ENCODE data around the gene PTPRM. TPM values are rescaled to one million over a fixed set of nuclear protein-coding genes. Genes with fewer than 3 reads are reported as not detected.

PTPRM gene
- polyA plus RNA-seq, 1 donor from 2014 or later, result 126 TPM

DNA sequence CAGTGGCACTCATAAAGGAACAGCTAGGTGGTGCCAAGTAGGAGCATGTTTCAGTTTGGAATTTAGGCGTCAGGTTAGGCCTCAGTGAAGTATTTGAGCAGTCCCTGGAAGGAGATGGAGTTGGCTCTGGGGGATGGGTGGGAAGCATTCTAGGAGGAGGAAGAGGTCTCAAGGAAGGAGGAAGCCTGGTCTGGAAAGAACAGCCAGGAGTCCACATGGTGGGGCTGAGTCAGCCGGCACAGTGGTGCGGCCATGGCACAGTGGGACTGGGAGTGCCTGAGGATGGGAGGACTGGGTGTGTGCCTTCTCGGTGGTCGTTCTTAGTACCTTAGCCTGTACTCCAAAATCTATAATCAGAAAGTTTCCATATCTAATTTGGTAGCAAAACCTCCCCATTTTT, 373.3 kb downstream of the PTPRM start:
- Histone ChIP-seq H3K27ac (ENCODE audit: low read length) (no peak overlapping the region), H3K79me2 (replicated peaks; ENCODE audit: insufficient read depth, low read length) (no peaks in the 10 kb centered on the region), H2AFZ (ENCODE audit: low read depth, low read length) (no peak overlapping the region), H3K9me2 (ENCODE audit: insufficient read depth, low read length) (no peaks in the 10 kb centered on the region), H3F3A (ENCODE audit: insufficient read depth, low read length, poor library complexity, severe bottlenecking) (no peaks in the 10 kb centered on the region), H3K9ac (ENCODE audit: low read length) (no peak overlapping the region), H3K9me3 (ENCODE audit: low read length) (no peaks in the 10 kb centered on the region), H3K27me3 (ENCODE audit: insufficient read depth, low read depth, low read length) (no peaks in the 10 kb centered on the region), H4K20me1 (ENCODE audit: insufficient read depth) (no peaks in the 10 kb centered on the region), H3K36me3 (ENCODE audit: insufficient read depth, low read length) (no peaks in the 10 kb centered on the region), H3K4me2 (ENCODE audit: low read length) (no peak overlapping the region), H3K4me3 (ENCODE audit: low read length) (no peak overlapping the region)
- TF ChIP-seq POLR2AphosphoS5 (IDR thresholded peaks at IDR 0.05), result no peak
- TF ChIP-seq, protein P1, sequence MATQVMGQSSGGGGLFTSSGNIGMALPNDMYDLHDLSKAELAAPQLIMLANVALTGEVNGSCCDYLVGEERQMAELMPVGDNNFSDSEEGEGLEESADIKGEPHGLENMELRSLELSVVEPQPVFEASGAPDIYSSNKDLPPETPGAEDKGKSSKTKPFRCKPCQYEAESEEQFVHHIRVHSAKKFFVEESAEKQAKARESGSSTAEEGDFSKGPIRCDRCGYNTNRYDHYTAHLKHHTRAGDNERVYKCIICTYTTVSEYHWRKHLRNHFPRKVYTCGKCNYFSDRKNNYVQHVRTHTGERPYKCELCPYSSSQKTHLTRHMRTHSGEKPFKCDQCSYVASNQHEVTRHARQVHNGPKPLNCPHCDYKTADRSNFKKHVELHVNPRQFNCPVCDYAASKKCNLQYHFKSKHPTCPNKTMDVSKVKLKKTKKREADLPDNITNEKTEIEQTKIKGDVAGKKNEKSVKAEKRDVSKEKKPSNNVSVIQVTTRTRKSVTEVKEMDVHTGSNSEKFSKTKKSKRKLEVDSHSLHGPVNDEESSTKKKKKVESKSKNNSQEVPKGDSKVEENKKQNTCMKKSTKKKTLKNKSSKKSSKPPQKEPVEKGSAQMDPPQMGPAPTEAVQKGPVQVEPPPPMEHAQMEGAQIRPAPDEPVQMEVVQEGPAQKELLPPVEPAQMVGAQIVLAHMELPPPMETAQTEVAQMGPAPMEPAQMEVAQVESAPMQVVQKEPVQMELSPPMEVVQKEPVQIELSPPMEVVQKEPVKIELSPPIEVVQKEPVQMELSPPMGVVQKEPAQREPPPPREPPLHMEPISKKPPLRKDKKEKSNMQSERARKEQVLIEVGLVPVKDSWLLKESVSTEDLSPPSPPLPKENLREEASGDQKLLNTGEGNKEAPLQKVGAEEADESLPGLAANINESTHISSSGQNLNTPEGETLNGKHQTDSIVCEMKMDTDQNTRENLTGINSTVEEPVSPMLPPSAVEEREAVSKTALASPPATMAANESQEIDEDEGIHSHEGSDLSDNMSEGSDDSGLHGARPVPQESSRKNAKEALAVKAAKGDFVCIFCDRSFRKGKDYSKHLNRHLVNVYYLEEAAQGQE (IDR thresholded peaks at IDR 0.05; ENCODE audit: borderline replicate concordance), result no peak
- TF ChIP-seq TAF1 (IDR thresholded peaks at IDR 0.05; ENCODE audit: low read depth), result no peak
- no peak for TF ChIP-seq MXI1 (conservative IDR thresholded peaks at IDR 0.05; ENCODE audit: poor library complexity, severe bottlenecking)
- no peak for TF ChIP-seq SMC3 (conservative IDR thresholded peaks at IDR 0.05; ENCODE audit: poor library complexity)
- no peak for TF ChIP-seq EP300 (conservative IDR thresholded peaks at IDR 0.05; ENCODE audit: poor library complexity, severe bottlenecking)
- TF ChIP-seq EZH2 (IDR thresholded peaks at IDR 0.05; ENCODE audit: borderline replicate concordance, insufficient read depth, low read length, poor library complexity, severe bottlenecking), result no peak
- TF ChIP-seq, protein P2, sequence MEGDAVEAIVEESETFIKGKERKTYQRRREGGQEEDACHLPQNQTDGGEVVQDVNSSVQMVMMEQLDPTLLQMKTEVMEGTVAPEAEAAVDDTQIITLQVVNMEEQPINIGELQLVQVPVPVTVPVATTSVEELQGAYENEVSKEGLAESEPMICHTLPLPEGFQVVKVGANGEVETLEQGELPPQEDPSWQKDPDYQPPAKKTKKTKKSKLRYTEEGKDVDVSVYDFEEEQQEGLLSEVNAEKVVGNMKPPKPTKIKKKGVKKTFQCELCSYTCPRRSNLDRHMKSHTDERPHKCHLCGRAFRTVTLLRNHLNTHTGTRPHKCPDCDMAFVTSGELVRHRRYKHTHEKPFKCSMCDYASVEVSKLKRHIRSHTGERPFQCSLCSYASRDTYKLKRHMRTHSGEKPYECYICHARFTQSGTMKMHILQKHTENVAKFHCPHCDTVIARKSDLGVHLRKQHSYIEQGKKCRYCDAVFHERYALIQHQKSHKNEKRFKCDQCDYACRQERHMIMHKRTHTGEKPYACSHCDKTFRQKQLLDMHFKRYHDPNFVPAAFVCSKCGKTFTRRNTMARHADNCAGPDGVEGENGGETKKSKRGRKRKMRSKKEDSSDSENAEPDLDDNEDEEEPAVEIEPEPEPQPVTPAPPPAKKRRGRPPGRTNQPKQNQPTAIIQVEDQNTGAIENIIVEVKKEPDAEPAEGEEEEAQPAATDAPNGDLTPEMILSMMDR (IDR thresholded peaks at IDR 0.05; ENCODE audit: poor library complexity, severe bottlenecking), result no peak
- TF ChIP-seq RAD21 (conservative IDR thresholded peaks at IDR 0.05), result no peak

DNA sequence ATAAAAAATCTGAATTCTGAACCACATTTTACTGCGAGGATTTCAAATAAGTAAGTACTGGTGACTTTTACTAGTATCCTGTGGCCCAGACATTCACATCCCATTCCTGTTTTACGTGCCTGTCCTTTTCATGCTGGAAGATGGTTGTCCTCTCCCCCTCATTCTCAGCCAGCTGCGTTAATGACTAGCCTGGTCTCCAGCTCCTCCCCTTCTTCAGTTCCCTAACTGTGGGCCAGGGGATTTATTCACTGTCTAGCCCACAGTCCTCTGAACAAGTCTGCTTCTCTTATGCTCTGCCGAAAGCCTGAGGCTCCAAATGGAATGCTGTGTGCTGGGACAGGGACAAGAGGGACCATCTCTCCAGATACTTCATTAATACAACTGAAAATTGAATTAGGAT, 373.9 kb downstream of the PTPRM start:
- Histone ChIP-seq H3F3A (ENCODE audit: insufficient read depth, low read length, poor library complexity, severe bottlenecking) (no peaks in the 10 kb centered on the region), H3K9ac (ENCODE audit: low read length) (no peak overlapping the region)

More for the DNA sequence above, 373.9 kb downstream of the PTPRM start:
- TF ChIP-seq SMC3 (conservative IDR thresholded peaks at IDR 0.05; ENCODE audit: poor library complexity) (no peak), MXI1 (conservative IDR thresholded peaks at IDR 0.05; ENCODE audit: poor library complexity, severe bottlenecking) (no peak), POLR2AphosphoS5 (IDR thresholded peaks at IDR 0.05) (no peak), EZH2 (IDR thresholded peaks at IDR 0.05; ENCODE audit: borderline replicate concordance, insufficient read depth, low read length, poor library complexity, severe bottlenecking) (no peak), RAD21 (conservative IDR thresholded peaks at IDR 0.05) (no peak), TAF1 (IDR thresholded peaks at IDR 0.05; ENCODE audit: low read depth) (no peak), EP300 (conservative IDR thresholded peaks at IDR 0.05; ENCODE audit: poor library complexity, severe bottlenecking) (no peak)
- TF ChIP-seq, protein P2 (IDR thresholded peaks at IDR 0.05; ENCODE audit: poor library complexity, severe bottlenecking), result no peak
- TF ChIP-seq, protein P1 (IDR thresholded peaks at IDR 0.05; ENCODE audit: borderline replicate concordance), result no peak
- no peak overlapping the region for H2AFZ ChIP-seq (ENCODE audit: low read depth, low read length)
- H3K27ac ChIP-seq (ENCODE audit: low read length), result no peak overlapping the region
- H3K9me2 ChIP-seq (ENCODE audit: insufficient read depth, low read length), result no peaks in the 10 kb centered on the region
- no peaks in the 10 kb centered on the region for H3K36me3 ChIP-seq (ENCODE audit: insufficient read depth, low read length)
- H4K20me1 ChIP-seq (ENCODE audit: insufficient read depth), result no peaks in the 10 kb centered on the region
- H3K9me3 ChIP-seq (ENCODE audit: low read length), result no peaks in the 10 kb centered on the region
- H3K4me2 ChIP-seq (ENCODE audit: low read length), result no peak overlapping the region
- H3K4me3 ChIP-seq (ENCODE audit: low read length), result no peak overlapping the region
- H3K27me3 ChIP-seq (ENCODE audit: insufficient read depth, low read depth, low read length), result no peaks in the 10 kb centered on the region
- H3K79me2 ChIP-seq (replicated peaks; ENCODE audit: insufficient read depth, low read length), result no peaks in the 10 kb centered on the region
